Head of caudate nucleus (tissue), 42 donors: ENCODE results near the gene MYOC.
"Not testable (repeated sequence)": the region's sequence is repeated elsewhere in the genome, so short reads cannot be mapped to it uniquely, and the experiment has no call there.

ENCODE experiments used
- DNase-seq, 42 donors: peaks; one replicate each; pipeline versions ENCODE4 v3.0.0 to v3.0.0-alpha.2; 2020 to 2021; ENCODE audit warnings: mixed read lengths in 7 of 42
- intact Hi-C: fragments of 100-400 bp; cut with DNase I; formaldehyde crosslinking; loops from one replicate; pipeline ENCODE4 v1.15.0; 2022

Gene MYOC

DNA sequence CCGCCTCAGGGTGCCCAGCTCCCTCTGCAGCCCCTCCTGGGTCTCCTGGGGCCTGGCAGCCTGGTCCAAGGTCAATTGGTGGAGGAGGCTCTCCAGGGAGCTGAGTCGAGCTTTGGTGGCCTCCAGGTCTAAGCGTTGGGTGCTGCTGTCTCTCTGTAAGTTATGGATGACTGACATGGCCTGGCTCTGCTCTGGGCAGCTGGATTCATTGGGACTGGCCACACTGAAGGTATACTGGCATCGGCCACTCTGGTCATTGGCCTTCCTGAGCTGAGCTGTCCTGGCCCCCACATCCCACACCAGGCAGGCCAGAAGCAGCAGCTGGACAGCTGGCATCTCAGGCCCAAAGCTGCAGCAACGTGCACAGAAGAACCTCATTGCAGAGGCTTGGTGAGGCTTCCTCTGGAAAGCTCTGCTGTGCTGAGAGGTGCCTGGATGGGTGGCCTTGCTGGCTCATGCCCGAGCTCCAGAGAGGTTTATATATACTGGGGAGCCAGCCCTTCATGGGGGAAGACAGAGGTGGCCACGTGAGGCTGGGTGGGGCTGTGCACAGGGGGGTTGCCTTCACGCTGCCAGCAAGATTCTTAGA lies at the start of gene MYOC:
TSS of gene MYOC (minus strand) at position 455 of the 589 bp plus-strand sequence. CDS start at position 378, 77 bp downstream.
- DNase-seq: no peak
- intact Hi-C loops: no loop called here

DNA sequence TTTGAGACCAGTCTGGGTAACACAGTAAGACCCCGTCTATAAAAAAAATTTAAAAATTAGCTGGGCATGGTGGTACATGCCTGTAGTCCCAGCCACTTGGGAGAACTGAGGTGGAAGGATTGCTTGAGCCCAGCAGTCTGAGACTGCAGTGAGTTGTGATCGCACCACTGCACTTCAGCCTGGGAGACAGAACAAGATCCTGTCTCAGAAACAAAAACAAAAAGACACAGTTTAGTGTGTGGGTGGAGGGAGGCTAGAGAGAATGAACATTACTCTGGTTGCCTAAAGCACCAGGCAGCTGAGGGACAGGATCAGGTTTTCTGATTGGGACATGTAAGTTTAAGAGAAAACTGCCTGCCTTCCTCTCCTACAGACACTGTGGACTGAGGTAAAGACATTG lies 47.0 kb upstream of the MYOC start:
- DNase-seq: no peak
- intact Hi-C loops: no loop called here

GRCh38 chr1:171695772-171696171 lies 43.3 kb upstream of the MYOC start:
- intact Hi-C loops, DNase-seq: not testable (repeated sequence)

DNA sequence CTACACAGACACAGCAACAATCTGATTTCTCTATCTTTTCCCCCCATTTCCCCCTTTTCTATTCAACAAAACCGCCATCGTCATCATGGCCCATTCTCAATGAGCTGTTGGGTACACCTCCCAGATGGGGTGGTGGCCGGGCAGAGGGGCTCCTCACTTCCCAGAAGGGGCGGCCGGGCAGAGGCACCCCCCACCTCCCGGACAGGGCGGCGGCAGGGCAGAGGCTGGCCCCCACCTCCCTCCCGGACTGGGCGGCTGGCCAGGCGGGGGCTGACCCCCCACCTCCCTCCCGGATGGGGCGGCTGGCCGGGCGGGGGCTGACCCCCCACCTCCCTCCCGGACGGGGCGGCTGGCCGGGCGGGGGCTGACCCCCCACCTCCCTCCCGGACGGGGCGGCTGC lies 41.1 kb upstream of the MYOC start:
- intact Hi-C loops, DNase-seq: not testable (repeated sequence)

GRCh38 chr1:171683870-171684269 lies 31.4 kb upstream of the MYOC start:
- DNase-seq: no peak
- intact Hi-C loops: no loop called here

GRCh38 chr1:171680339-171680738 lies 27.9 kb upstream of the MYOC start:
- no peak for DNase-seq
- intact Hi-C loops: no loop called here

DNA sequence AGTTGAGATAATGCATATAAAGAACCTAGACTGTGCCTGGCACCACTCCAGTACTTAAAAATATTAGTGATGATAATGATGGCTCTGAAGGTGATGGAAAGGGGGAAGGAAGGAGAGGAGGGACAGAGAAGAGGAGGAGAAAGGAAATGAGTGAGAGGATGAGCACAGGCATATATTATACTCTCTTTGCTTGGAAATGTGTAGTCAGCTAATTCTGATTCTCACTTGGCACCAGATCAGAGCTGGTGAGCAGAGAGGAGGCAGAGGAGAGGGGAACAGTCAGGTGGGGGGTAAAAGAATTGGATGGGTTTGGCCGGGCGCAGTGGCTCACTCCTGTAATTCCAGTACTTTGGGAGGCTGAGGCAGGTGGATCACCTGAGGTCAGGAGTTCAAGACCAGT lies 24.3 kb upstream of the MYOC start:
- DNase-seq: no peak
- intact Hi-C loops: no loop called here

DNA sequence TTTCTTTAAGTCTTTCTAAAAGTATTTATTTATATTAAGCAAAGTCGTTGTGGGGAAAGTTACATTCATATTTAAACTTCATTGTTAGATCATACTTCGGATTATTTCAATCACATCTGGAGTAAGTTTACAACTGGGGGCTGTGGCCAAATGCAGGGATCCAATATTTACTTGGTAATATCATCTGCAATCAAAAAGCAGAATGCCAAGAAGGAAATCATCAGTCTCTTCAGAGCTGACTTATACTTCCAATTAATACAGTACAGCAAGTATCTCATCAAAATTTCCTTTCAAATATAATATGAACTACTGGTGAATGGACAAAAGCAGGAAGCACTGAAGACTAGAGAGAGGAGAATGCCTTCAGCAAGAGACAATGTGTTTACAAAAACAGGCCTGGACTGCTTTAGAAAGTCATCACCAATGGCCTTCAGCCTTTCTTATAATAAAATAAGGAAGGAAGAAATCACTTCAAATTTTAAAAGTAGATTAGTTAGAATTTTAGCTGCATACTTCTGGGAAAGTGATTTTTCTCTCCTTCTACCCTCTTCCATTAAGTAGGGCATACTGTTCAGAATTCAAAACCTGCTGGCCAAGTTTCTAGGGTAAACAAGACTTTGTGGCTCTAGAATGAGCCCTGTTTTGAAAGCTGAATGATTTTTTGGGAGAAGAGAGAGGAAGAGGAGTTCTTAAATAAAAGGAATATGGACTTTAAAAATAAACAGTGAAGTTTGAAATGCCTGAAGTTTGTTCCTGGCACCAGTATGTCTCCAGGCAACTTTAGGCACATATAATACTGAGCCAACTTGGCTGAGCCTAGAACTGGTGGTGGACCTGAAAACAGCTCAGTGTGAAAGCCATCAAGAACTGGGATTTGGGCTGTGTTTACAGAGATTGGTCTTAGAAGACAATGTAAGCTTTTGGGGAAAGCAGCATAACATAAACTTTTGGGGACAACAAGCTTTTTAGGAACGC lies 22.2 kb upstream of the MYOC start:
- DNase-seq: peak in 1 of 42 donors; percentile 13
- intact Hi-C loops: no loop called here

- intact Hi-C loops: no loop called here
- DNase-seq: no peak
These were observed 18.3 kb upstream of the MYOC start for GRCh38 chr1:171670739-171671138.

DNA sequence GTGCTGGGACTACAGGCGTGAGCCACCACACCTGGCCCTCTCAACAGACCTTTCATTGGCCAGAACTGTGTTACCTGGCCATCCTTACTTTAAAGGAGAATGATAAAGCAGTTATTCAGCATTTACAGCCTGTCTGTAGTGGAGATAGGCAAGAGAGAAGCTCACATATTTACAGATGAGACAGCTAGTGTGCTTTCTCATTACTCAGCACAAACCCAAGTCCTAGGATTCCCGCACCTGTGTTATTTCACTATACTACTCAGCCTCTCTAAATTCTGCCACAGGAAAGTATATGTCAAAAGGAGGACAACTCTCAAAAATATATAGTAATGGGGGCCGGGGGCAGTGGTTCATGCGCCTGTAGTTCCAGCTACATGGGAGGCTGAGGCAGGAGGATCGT lies 15.9 kb upstream of the MYOC start:
- intact Hi-C loops: no loop called here
- no peak for DNase-seq

DNA sequence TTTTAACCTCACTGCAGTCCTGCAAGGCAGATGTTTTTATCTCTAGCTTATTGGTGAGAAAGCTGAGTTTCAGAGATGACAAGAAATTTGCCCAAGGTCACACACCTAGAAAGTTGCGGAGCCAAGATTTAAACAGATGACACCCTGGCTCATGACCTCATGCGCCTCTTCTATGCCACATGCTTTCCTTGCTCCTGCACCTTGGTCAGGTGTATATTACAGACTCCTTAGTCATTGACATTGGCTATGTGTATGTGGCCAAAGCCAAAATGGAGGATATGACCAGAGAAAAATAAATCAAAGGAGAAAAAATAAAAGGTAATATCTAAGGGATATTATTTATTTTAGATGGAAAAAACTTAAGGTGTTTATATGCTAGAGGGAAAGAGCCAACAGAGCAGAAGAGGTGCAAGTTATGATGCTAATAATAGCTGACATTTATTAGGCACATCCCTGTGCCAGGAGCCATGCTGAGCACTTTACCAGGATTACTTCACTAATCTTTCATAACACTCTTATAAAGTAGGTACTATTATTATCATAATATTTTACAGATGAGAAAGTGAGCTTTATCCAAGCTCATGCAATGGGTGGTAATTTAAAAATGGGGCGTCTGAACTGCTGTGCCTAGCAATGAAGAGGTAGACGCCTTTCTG lies 13.8 kb upstream of the MYOC start:
- intact Hi-C loops: no loop called here
- no peak for DNase-seq

GRCh38 chr1:171664976-171665375 lies 12.5 kb upstream of the MYOC start:
- intact Hi-C loops: no loop called here
- no peak for DNase-seq

- intact Hi-C loops: no loop called here
- DNase-seq: no peak
These were observed 11.5 kb upstream of the MYOC start for GRCh38 chr1:171663854-171664575.

GRCh38 chr1:171663036-171663853 lies 10.8 kb upstream of the MYOC start:
- intact Hi-C loops: no loop called here
- no peak for DNase-seq

- intact Hi-C loops: no loop called here
- DNase-seq: no peak
These were observed 8.7 kb upstream of the MYOC start for GRCh38 chr1:171661076-171661650.

GRCh38 chr1:171656206-171656605 lies 3.7 kb upstream of the MYOC start:
- DNase-seq, intact Hi-C loops: not testable (repeated sequence)

- no peak for DNase-seq
- intact Hi-C loops: no loop called here
These were observed 3.2 kb upstream of the MYOC start for GRCh38 chr1:171655746-171656116.
